Small intestine (tissue), 7 donors: Measurements from ENCODE around the gene CDC42EP3. TPM values are rescaled to one million over a fixed set of nuclear protein-coding genes. Genes with fewer than 3 reads are reported as not detected.

Source experiments
- DNase-seq, 2 donors: peaks; one replicate each; pipeline versions ENCODE4 v3.0.0 to v3.0.0-alpha.2; 2013
- FAIRE-seq: peaks from 2 replicates; lab custom pipeline; 2012; peaks lifted over from hg19 to GRCh38; lab: Jason Lieb, UNC
- H3K27ac ChIP-seq, 3 donors: one replicate each; pipeline ENCODE4 v1.5.1; 2013; ENCODE audit warnings: low read length in 2 of 3, mild to moderate bottlenecking in 2 of 3, control low read depth in 1 of 3, inconsistent platforms in 1 of 3, low read depth in 1 of 3, moderate library complexity in 1 of 3
- H3K27me3 ChIP-seq, 3 donors: one replicate each; pipeline ENCODE4 v1.6.1; 2013; ENCODE audit warnings: low read length in 3 of 3, inconsistent platforms in 1 of 3; ENCODE audit not compliant: control insufficient read depth in 3 of 3, insufficient read depth in 3 of 3
- H3K36me3 ChIP-seq, 3 donors: one replicate each; pipeline ENCODE4 v1.6.1; 2013; ENCODE audit warnings: low read length in 3 of 3, inconsistent platforms in 1 of 3, low read depth in 1 of 3, mild to moderate bottlenecking in 1 of 3, moderate library complexity in 1 of 3; ENCODE audit not compliant: control insufficient read depth in 3 of 3, insufficient read depth in 2 of 3
- H3K4me1 ChIP-seq, 3 donors: one replicate each; pipeline ENCODE4 v1.6.1; 2013; ENCODE audit warnings: low read length in 2 of 3, inconsistent platforms in 1 of 3, low read depth in 1 of 3, mild to moderate bottlenecking in 1 of 3, moderate library complexity in 1 of 3; ENCODE audit not compliant: control insufficient read depth in 3 of 3, insufficient read depth in 2 of 3
- H3K4me3 ChIP-seq, 3 donors: one replicate each; pipeline ENCODE4 v1.5.1; 2013; ENCODE audit warnings: low read length in 3 of 3, control low read depth in 1 of 3, inconsistent platforms in 1 of 3, low read depth in 1 of 3, mild to moderate bottlenecking in 1 of 3, moderate library complexity in 1 of 3
- H3K9me3 ChIP-seq, 2 donors: one replicate each; pipeline ENCODE4 v1.6.1; 2013; ENCODE audit warnings: low read depth in 1 of 2, low read length in 1 of 2; ENCODE audit not compliant: control insufficient read depth in 2 of 2, insufficient read depth in 1 of 2
- WGBS, 3 donors: extraction: QIAGEN DNeasy Blood & Tissue Kit; methylation state at CpG; one replicate each; pipeline ENCODE4 v1.1.7; 2013; 5-methylcytosine and 5-hydroxymethylcytosine counted together
- polyA plus RNA-seq, 4 donors: library from polyadenylated mRNA; stranded (reverse) in 3 of 4; unstranded in 1 of 4; fragments of 200-250 nt in 3 of 4; fragments of 120-200 nt in 1 of 4; gene quantifications; one replicate each; pipeline versions ENCODE4 v1.2.1 to v1.2.3, GENCODE V29; 2013
- donor health status: healthy with polysubstance abuse.
- donor health status: control.
- donor health status: control.
- donor health status: Bipolar disorder and iron deficiency.
- donor health status: healthy.

The CDC42EP3 gene
- polyA plus RNA-seq, 4 donors = 1.1 to 10.6 (median 5.2) TPM

DNA sequence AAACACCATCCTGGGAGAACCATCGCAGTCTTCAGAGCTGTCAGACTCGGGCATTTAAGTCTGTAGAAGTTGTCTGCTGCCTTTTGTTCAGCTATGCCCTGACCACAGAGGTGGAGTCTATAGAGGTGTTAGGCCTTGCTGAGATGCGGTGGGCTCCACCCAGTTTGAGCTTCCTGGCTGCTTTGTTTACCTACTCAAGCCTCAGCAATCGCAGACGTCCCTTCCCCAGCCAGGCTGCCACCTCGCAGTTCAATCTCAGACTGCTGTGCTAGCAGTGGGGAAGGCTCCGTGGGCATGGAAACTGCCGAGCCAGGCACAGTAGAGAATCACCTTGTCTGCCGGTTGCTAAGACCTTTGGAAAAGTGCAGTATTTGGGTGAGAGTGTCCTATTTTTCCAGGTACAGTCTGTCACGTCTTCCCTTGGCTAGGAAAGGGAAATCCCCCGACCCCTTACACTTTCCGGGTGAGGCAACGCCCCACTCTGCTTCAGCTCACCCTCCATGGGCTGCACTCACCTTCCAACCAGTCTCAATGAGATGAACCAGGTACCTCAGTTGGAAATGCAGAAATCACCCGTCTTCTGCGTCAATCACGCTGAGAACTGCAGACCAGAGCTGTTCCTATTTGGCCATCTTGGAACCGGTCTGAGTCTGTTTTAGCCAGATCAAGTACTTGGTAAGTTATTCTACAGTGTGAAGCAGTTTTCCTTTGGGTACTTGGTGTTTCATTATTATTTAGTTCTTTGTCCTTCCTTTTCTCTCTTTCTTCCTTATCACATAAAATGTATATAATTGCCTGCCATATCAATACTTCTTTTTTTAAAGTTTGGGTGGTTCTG is 71.5 kb downstream of the CDC42EP3 start:
- Histone ChIP-seq H3K4me1 (no peaks in the 10 kb centered on the region), H3K36me3 (no peaks in the 10 kb centered on the region), H3K9me3 (no peaks in the 10 kb centered on the region), H3K27ac (peak overlapping the region in 1 of 3 donors; percentile 58), H3K4me3 (no peak overlapping the region), H3K27me3 (no peaks in the 10 kb centered on the region)
- DNase-seq (peak in 1 of 2 donors; percentile 36), FAIRE-seq (no peak)
- 69 to 81% (median 73%) methylated on average over 17 of the region's 17 CpGs for WGBS, 3 donors

- H3K4me1 ChIP-seq = no peaks in the 10 kb centered on the region
- H3K27ac ChIP-seq = no peak overlapping the region
- no peaks in the 10 kb centered on the region for H3K27me3 ChIP-seq
- FAIRE-seq (no peak), DNase-seq (no peak)
- WGBS, 3 donors = 65 to 82% (median 81%) methylated on average over 3 of the region's 3 CpGs
- no peak overlapping the region for H3K4me3 ChIP-seq
- H3K36me3 ChIP-seq = no peaks in the 10 kb centered on the region
- H3K9me3 ChIP-seq = peaks cover 0 to 6% of the 10 kb centered on the region in 2 donors
Measured at GRCh38 chr2:37593694-37594093, 77.7 kb downstream of the CDC42EP3 start.

GRCh38 chr2:37593024-37593423 is 78.4 kb downstream of the CDC42EP3 start:
- Histone ChIP-seq H3K27ac (no peak overlapping the region), H3K4me3 (no peak overlapping the region), H3K4me1 (no peaks in the 10 kb centered on the region), H3K27me3 (no peaks in the 10 kb centered on the region), H3K36me3 (no peaks in the 10 kb centered on the region), H3K9me3 (peaks cover 0 to 6% of the 10 kb centered on the region in 2 donors)
- no peak for DNase-seq
- no peak for FAIRE-seq
- WGBS, 3 donors = 87 to 92% (median 88%) methylated on average over 3 of the region's 3 CpGs
